CD4-positive, alpha-beta T cell treated with Interleukin-17A for 4 hours (primary cell): ENCODE results near the gene MYO9A.

Source experiments
- DNase-seq: peaks from one replicate; pipeline ENCODE4 v3.0.0-alpha.2; 2020; ENCODE audit warnings: mixed read lengths

Gene MYO9A

GRCh38 chr15:71779073-71779797, 338.7 kb downstream of the MYO9A start:
- DNase-seq, result no peak

DNA sequence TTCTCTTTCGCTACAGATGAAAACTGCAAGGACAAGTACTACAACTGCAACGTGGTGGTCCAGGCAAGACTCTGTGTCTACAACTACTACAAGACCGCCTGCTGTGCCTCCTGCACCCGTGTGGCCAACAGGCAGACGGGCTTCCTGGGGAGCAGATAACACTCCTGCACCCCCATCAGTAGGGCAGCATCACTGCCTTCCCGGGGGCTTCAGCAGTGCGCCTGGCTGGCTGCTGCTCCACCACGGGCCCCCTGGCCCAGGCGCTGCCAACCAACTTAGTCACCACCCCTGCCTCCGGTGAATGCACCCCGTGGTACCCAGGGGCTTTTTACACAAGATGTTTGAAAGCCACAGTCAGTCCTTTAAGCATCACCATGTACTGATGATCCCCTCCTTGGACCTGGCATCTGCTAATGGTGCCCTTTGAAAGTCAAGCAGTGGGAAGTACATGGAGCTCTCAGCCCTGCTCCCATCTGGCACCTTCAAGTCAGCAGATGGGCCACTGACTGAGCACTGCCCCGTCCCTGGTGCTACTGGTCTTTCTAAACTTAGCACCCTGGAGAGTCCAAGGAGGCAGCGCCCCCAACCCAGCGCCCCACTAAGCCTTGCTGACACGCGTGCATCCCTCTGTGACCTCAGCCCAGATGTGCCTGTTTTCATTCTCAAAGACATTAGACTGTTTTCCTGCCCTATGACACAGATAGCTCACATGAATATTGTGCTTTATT, 340.6 kb downstream of the MYO9A start:
- DNase-seq, result no peak

DNA sequence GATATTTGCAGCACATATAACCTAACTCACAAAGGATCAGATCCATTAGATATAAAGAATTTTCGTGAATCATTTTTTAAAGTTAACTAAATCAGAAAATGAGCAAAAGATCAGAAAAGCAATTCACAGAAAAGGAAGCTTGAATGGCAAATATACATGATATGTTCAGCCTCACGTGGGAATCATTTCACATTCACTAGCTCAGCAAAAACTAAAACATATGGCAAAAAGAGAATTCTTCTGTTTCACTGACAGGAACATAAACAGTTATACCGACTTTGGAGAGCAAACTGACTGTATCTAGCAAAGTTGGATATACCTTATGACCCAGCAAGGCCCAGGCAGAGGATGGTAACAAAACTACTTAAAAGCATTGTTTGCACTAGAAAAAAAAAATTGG, 341.6 kb downstream of the MYO9A start:
- DNase-seq, result no peak

DNA sequence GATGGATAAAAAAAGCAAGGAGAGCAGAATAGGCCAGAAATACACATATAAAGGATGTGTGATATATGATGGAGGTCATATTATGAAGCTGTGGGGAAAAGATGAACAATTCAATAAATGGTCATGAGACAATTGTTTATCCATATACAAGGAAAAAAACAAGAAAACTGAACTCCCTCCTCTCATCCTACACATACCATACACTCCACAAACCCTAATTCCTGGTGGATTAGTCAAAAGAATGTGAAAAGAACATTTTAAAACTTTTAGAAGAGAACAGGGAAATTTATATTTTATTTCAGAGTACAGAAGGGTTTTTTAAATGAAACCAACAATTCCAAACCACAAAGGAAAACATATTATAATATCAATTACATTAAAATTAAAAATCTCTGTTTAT, 342.1 kb downstream of the MYO9A start:
- DNase-seq, result no peak

DNA sequence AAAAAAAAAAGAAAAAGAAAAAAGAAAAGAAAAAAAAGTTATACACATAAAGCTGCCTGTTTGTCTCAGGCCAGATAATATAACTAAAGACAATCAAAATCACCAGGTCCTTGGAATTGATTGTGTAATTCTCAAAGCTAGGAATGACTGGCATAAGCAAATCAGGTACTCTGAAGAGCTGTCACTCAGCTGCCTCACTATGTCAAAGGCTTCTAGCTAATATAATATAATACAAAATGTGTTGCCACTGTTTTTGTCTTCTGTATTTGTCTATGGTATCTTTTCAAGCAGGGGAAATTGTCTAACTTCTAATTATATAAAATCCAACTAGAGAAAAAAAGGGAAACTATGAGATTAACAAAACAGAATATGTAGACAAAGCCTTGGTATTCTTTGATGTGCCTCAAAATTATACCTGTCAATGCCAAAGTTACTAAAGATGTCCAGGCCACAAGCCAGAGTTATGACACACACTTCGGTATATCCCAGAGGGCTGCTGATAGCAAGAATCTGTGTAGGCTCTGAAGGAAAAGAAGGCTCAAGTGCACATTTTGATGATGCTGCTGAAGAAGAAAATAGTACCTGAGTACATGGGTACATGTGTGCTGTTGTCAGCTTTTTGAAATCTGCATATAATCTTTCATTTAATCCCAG, 344.6 kb downstream of the MYO9A start:
- no peak for DNase-seq
